ENCODE measurements around the gene CFP. TPM values are rescaled to one million over a fixed set of nuclear protein-coding genes. Genes with fewer than 3 reads are reported as not detected.
A peak's percentile ranks its signal among the peaks of the same experiment; 100 is the strongest.

CFP gene
- total RNA-seq, 1 experiment from 2014 or later: 0.56 TPM

DNA sequence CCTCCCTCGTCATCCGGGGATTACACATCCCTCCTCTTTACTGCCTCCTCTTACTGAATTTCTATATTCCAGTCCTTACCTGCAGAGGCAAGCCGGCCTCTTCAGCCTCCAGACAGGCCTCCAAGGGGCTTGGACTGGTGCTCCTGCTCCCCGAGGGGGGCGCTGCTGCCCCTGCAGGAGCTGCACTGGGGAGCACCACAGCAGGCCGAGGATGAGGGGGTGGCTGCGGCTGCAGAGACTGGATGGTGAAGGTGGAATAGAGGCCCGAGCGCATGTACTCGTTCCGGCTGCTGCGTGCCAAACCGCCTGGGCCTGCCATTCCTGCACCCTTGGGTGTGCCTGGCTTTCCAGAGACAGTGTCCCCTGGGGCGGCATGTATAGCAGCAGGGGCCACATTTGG is 9.1 kb upstream of the CFP start:
- DNase-seq (ENCODE audit: low spot score): no peak

DNA sequence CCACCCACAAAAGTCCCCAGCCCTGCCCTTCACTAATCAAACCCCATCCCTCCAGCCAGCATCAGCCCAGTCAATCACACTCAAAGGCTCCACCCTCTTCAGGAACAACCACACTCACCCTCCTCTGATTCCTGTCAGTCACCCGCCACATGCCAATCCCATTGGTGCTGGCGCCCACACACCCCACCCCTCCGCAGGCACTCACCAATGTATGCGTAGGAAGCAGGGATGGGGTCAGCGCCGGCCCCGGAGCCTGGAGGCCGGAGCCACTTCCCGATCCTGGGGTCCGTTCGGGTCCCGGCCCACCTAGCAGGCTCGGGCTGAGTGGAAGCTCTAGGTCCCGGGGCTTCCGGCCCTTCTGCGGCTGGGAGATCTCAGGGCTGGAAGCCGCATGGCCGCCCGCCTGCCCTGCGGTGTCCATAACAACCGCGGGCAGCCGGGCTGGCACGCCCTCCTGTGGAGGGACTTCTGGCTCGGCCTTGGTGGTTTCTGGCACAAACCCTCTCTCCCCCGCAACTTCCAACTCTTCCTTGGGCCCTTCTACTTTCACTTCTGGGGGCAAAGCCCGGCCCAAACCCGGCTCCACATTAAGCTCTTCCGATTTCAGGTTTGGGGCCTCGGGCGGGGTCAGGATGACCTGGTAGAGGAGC is 7.9 kb upstream of the CFP start:
- no peak for DNase-seq (ENCODE audit: low spot score)

DNA sequence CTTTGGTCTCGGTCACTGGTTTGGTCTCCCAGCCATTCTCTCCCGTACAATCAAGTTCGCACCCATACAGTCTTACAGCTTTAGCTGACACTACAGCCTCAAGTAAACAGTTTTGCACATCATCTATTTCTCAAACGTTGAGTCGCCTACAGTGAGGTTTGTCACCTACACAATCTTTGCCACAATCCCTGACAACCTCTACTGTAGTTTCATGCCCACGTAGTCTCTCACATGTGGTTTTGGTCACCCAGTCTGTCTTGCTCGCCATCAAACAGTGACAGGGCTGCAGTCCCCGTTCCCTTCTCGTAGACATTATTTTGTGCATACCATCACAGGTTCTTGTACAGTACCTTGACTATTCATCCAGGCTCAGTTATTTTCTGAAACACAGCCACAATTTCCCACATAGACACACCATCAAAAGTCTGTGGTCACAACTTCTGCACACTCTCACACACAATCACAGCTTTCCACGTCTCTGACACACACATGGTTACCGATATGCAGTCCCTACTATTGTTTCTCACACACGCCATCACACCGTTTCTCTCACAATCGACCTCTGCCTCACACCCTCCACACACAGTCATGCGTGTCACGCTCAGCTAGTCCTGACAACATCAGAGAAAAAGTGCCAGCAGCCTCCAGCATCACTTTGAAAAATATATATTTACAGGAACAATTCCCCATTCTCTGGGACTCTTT is 5.3 kb upstream of the CFP start:
- no peak for DNase-seq (ENCODE audit: low spot score)

DNA sequence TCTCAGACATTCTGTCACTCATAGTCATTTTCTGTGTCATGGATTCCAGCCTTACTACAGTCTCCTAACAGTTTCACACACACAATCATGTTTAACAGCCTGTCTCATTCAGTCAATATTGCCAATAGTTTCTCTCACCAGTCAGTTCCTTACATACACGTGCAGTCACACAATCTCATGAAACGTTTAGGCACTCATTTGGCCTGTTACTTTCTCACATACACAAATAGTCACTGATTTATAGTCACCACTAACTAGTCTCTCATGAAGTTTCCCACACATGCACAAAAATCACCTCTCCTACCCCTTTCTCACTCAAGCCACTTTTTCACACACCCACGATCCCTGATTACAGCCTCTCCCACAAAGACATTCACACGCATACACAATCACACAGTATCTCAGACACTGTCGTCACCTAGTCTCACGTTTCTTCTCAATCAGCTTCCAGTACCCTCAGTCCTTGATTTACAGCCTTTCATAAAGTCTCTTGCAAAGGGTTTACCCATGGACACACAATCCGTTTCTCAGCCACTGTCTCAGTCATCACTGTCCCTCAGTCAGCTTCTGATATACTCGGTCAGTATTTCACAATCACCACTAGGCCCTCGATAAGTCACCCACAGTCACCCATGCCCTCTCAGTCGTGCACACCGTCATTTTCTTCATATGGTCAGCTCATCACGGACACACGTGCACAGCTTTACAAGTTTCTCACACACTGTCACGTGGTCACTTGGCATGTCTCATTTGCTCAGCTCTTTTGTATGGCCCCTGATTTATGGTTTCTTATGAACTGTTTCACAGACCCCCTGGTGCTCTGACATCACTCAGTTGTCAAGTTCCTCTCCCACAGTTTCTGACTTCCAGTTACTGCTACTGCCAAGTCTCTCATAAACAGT is 4.2 kb upstream of the CFP start:
- no peak for DNase-seq (ENCODE audit: low spot score)

DNA sequence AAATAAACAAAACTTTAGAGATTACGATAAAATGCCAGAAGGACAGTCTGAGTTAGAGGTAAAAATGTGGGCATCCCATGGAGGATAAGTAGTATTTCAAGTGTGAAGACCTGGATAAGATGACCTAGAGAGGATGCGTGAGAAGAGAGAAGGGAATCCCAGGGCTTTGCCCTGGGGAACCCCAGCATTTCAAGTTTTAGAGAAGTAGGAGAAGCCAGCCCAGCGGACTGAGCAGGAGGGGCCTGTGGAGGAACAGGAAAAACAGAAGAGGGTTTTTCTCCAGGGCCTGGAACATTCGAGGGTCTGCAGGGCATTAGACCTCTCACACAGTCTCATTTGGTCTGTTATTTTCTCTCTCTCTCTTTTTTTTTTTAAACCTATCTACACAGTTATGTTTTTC is 2.9 kb upstream of the CFP start:
- DNase-seq (ENCODE audit: low spot score): no peak

DNA sequence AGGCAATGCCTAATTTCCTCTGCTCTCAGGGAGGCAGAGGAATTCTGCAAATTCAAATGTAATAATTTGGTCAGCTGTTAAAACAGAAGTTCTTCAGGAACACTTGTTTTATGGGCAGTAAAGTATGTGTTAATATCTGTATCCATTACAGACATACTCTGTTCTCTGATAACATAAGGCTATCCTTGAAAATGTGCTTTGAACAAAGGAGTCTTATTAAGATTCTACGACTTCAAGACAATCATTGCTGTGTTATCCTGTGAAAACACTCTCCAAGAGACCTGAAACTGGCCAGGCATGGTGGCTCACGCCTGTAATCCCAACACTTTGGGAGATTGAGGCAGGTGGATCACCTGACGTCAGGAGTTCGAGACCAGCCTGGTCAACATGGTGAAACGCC is 1.9 kb upstream of the CFP start:
- no peak for DNase-seq (ENCODE audit: low spot score)

DNA sequence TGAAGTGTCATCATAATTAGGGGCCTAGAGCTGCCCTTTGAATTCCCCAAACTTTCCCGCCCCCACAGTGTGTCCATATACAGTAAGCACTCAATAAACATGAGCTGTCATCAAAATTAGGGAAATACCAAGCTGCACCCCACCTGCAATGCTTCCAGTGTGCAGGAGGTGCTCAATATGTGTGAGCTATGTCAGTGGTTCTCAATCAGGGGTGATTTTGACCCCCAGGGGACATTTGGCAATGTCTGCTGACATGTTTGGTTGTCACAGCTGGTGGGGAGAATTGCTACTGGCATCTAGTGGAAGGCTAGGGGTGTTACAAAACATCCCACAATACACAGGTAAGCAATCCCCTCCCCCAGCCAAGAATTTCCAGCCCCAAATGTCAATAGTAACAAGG is 748 bp downstream of the CFP start:
- peak; percentile 24 for DNase-seq (ENCODE audit: low spot score)

DNA sequence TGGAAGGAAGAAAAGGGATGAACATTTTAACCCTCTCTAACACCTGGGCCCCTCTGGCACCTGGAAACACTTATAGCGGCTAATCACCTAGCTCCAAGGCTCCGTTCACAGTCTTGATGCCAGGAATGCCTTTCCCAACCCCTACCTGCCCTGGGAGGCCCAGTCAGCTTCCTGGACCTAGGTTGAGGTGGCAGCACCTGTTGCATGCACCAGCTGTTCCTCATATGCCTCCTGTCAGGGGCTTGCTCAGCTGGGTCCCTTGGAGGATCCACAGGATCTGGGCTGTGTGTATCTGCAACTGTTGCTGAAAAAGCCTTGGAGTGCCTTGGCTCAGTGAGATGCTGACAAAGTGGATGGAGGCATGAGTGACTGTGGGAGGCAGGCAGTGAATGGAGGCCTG is 4.4 kb downstream of the CFP start:
- DNase-seq (ENCODE audit: low spot score): no peak

DNA sequence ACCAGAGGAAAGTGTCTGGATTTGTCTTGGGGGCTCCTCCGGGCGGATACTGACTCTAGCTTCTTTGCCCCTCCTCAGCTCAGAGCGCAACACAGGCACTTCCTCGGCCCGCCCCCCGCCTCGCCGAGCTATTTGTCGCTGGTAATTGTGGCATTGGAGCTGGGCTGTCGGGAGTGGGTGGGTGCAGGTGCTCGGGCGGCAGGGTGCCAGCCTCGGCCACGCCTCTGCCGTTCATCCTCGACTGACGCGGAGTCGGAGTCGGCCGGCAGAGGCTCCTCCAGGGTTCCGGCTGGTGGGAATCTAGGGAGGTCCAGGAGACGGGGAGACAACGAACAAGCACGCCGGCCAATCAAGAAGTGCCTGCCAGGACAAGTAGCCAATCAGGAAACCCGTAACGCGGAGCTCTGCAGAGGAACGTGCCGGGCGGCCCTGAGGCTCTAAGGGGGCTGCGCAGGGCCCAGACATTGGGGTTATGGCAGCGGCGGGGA is 6.1 kb downstream of the CFP start:
- peak; percentile 57 for DNase-seq (ENCODE audit: low spot score)

DNA sequence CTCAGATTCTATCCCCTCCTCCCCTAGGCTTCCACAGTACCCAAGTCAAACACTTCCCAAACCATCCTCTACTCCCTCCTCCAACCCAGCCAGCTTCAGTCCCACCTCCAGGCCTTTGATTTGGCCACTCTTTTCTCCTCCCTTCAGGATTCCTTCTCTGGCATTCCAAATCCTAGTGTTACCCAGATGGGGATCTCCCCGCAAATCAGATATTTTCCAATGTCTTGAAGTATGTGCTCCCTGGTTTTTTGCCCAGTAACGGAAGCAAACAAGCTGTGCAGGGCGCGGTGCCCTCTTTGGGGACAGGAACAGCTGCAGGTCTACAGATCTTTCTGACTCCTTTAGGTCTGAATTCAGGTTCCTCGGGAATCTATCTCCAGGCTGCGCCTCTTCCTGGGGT is 7.9 kb downstream of the CFP start:
- no peak for DNase-seq (ENCODE audit: low spot score)

DNA sequence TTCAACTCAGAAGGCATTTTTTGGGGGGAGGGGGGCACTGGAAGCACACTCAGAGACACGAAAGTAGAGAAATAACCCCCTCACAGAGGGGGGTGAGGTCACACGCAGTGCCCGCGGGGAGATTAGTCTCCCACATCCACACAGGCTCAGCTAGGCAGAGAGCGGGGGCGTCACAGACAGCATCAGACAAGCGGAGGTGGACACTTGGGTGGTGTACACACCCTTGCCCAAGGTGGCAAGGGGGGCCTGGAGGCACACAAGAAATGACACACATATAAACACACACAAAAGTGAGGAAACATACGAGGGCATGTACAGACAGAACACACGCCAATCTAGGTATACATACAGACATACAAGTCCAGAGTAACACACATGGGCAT is 9.4 kb downstream of the CFP start:
- no peak for DNase-seq (ENCODE audit: low spot score)

DNA sequence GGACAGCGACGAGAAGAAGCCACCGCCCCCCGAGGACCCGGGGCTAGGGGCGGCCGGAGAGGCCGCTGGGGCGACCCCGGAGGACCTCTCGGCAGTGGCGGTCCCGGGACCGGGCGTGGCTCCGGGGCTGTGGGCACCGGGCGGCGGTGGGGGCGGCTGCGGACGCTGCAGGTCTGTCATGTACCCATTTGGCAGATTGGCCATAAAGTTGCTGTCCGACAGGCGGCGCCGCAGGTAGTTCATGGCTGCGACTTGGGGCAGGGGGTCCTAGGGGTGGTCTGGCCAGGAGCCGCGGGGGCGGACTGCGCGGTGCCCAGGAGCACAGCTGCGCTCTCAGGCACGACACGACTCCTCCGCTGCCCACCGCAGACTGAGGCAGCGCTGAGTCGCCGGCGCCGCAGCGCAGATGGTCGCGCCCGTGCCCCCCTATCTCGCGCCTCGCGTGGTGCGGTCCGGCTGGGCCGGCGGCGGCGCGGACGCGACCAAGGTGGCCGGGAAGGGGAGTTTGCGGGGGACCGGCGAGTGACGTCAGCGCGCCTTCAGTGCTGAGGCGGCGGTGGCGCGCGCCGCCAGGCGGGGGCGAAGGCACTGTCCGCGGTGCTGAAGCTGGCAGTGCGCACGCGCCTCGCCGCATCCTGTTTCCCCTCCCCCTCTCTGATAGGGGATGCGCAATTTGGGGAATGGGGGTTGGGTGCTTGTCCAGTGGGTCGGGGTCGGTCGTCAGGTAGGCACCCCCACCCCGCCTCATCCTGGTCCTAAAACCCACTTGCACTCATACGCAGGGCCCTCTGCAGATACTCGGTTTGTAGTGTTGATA is 10.0 kb downstream of the CFP start, which contains the start of gene SYN1:
Gene SYN1, minus strand, starts transcription at position 372 of the 817 bp plus-strand sequence. Its CDS starts 129 bp downstream, at position 243.
- DNase-seq (ENCODE audit: low spot score): no peak

DNA sequence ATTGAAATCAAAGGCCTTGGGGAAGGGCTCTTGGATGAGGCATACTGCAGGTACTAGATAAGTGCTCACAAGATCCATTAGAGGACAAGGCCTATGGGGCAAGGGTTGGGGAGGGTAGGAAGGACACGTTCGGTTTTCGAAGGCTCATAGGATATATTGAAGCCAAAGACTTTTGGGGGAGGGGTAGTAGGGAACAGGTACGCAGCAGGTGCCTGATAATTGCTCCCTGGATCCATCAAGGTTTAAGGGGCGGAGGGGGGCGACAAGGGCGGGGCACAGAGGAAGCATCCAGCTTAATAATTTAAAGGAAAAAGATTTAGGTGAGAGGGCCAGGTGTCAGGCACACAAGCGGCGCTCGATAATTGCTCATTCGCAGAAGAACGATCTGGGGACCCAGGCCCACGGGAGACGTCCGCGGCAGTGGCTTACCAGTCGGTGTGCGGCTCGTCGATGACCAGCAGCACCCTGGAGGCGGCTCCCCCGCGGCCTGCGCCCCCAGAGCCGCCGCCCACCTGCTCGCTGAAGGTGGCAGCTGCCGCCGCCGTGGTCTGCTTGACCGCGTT is 10.7 kb downstream of the CFP start:
- no peak for DNase-seq (ENCODE audit: low spot score)

DNA sequence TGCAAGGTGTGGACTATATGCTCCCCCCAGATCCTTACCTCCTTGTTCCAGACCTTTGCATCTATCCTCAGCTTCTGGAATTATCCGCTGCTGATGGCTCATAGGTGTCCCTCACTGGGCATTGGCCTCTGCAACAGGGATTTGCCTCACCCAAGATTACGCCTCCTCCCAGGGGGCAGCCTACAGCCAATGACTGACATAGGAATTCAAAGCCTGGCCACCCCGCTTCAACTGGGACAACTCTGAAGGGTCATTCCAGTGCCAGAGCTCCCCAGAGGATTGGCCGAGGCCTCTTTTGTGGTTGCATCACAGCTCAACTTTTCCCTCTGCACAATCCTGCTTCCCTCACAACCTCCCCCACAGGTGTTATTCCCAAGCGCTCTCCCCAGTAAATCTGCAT is 15.1 kb downstream of the CFP start:
- no peak for DNase-seq (ENCODE audit: low spot score)

DNA sequence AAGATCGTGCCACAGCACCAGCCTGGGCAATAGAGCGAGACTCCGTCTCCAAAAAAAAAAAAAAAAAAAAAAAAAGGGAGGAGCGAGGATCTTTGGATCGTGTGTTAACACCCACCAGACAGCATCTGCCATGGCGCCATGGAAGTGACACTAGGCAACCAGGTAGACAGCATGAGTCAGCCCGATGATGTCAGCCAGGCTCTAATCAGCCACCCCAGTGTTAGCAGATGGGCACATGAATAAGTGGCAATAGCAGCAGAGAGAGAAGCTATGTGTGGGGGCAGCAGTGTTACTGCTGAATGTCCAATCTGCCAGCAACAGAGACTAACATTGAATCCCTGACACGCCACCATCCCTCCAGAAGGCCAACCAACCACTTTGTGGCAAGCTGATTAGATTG is 16.6 kb downstream of the CFP start:
- DNase-seq (ENCODE audit: low spot score): no peak

DNA sequence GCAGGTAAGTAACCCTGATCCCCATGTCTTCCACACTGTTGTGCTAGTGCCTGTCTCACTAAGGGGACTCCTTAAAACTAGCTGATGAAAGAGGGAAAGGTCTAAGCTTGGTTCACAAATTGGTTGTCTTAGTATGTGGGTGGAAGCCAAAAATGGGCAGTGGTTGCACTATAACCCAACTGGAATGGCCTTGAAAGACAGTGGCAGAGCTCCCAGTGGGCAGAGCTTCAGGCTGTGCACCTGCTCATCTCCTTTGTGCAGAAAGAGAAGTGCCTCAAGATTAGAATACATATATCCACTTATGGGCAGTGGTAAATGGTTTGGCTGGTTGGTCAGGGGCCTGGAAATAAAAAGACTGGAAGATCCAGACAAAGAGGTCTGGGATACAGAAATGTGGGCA is 17.3 kb downstream of the CFP start:
- DNase-seq (ENCODE audit: low spot score): no peak

DNA sequence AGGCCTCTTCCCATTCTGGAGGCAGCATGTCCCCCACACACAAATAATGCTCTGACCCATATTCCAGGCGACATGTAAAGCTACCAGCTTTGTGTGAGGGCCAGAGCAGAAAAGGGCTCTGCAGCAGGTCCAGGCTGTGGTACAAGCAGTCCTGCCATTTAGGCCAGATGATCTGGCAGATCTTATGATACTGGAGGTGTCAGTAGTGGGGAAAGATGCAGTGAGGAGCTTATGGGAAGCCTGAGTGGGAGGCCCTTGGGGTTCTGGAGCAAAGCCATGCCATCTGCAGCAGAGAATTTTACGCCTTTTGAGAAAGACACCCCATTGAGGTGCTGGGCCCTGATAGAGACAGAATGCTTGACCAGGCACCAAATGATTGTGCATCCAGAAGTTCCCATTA is 17.8 kb downstream of the CFP start:
- no peak for DNase-seq (ENCODE audit: low spot score)

DNA sequence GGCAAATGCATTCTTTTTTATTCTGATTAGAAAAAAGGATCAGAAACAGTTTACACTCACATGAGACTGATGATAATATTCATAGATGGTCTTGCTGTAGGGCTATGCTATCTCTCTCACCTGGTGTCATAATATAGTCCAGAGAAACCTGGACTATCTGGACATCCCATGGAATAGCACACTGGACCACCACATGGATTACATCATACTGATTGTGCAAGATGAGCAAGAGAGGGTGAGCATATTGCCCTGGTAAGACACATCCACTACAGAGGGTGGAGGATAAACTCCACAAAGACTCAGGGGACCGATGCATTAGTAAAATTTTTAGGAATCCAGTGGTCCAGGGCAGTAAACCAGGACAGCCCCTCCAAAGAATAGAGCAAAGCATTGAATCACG is 18.2 kb downstream of the CFP start:
- DNase-seq (ENCODE audit: low spot score): no peak

DNA sequence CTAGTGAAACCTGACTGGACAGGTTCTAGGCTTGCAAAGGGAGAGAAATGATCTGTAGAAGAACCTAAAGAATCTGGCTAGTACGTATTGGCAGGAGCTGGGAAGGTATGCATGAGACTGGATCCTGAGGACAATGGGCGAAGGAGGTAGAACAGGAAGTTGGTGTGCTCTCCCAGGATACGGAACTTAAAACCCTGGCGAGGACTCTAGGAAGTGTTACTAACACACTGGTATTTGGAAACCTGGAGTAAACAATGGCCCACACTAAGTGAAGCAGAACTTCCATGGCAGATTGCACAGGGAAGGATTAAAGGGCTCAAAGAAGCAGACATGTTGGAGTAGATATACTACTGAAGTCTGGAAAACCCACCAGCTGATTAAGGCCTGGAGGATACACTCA is 19.2 kb downstream of the CFP start:
- no peak for DNase-seq (ENCODE audit: low spot score)

DNA sequence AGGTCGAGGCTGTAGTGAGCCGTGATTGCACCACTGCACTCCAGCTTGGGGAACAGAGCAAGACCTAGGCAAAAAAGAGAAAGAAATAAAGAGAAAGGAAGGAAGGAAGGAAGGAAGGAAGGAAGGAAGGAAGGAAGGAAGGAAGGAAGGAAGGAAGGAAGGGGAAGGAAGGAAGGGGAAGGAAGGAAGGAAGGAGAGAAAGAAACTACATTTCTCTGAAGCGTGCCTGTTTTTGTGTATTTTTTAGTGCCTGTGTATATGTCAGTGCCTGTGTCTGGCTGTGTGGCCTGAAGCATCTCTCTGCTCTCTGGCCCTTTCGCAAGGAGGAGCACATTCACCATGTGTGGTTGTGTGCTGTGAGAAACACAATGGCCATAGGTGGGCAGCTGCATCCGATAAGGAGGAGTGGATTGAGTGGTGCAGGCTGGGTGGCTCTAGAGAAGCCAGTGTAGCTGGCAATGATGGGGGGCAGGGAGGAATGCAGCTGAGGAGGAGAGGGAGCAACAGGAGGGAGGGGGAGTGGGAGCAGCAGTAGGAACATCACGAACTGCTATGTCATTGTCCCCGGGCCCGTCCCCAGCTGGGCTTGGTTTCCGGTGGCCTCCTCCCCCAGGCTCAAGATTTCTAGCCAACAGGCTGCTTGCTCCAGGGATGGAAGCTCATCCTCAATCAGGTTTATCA is 21.5 kb downstream of the CFP start:
- DNase-seq (ENCODE audit: low spot score): no peak

DNA sequence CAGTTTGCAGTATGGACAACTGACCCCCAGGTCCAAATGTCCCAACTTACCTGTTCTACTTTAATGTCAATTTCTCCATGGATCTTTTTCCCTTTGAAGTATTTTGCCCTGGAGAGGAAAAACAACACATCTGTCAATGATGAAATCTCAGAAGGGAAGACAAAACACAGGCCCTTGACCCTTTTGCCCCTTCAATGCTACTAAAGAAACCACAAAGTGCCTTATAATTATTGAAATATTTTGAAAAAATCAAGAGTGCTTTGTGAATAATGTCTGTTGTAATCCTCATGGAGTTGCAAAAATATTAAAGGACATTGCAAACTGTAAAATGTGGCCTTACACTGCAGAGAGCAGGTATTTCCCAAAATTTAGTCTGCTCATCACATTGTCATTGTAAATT is 22.6 kb downstream of the CFP start:
- no peak for DNase-seq (ENCODE audit: low spot score)
